ENCODE data around the gene TMEM185A.
A peak's percentile ranks its signal among the peaks of the same experiment; 100 is the strongest.
"Not testable (repeated sequence)": the region's sequence is repeated elsewhere in the genome, so short reads cannot be mapped to it uniquely, and the experiment has no call there.

The TMEM185A gene

DNA sequence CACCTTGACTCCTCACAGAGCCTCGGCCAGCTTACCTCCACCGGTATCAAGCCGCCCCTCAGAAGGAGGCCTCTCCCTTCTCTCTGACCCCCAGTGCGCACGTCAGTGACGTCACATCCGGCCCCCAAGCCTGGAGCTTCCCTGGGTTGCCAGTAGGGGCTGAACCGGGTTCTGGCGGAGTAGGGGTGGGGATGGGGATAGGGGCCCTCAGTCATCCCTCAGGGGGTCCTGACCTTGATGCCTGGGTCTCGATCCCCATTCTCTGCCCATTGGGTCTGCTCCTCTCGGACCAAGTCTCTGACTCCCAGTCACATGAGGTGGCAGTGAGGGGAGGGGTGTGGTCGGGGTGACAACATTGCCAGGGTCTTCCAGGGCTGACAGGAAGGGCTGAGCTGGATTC is 44.2 kb downstream of the TMEM185A start, which contains the start of gene MAGEA9B:
Gene MAGEA9B (minus strand): TSS at position 101 of the 400 bp plus-strand sequence. CDS start 4,280 bp downstream, outside the sequence.
- not testable (repeated sequence) for H3K27ac Mint-ChIP-seq, H3K9me3 Mint-ChIP-seq, H3K4me3 Mint-ChIP-seq, H3K27me3 Mint-ChIP-seq, H3K36me3 Mint-ChIP-seq, H3K4me1 Mint-ChIP-seq

DNA sequence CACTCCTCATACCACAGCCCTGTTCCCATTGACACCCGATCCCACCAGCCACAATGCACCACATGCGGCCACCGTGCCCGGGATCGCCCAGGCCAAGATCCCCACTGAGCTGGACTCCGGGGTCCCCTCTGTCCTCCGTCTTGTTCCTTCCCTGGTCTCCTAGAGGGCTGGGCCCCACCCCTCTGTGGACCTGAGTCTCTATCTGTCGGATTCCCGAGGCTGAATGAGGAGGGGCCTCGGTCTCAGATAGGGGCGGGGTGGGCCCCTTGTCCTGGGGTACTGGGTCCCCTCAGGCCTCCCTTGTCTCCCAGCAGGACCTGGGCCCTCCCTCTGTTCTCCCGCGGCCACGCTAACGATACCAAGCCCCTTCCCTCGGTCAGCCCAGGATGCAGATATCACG is 46.0 kb downstream of the TMEM185A start:
- H3K27me3 Mint-ChIP-seq, H3K36me3 Mint-ChIP-seq, H3K9me3 Mint-ChIP-seq, H3K4me1 Mint-ChIP-seq, H3K27ac Mint-ChIP-seq, H3K4me3 Mint-ChIP-seq: not testable (repeated sequence)

- H3K9me3 Mint-ChIP-seq, H3K27me3 Mint-ChIP-seq, H3K4me3 Mint-ChIP-seq, H3K4me1 Mint-ChIP-seq, H3K27ac Mint-ChIP-seq, H3K36me3 Mint-ChIP-seq: not testable (repeated sequence)
These were observed 58.1 kb downstream of the TMEM185A start for GRCh38 chrX:149573456-149573855.

GRCh38 chrX:149572743-149573142 is 58.8 kb downstream of the TMEM185A start:
- Mint-ChIP-seq H3K27ac (peak overlapping the region; percentile 51), H3K27me3 (no peaks in the 10 kb centered on the region), H3K36me3 (no peaks in the 10 kb centered on the region), H3K9me3 (no peaks in the 10 kb centered on the region), H3K4me3 (no peak overlapping the region), H3K4me1 (no peaks in the 10 kb centered on the region)

- no peak overlapping the region for H3K4me3 Mint-ChIP-seq
- H3K9me3 Mint-ChIP-seq = no peaks in the 10 kb centered on the region
- H3K27me3 Mint-ChIP-seq = no peaks in the 10 kb centered on the region
- no peak overlapping the region for H3K27ac Mint-ChIP-seq
- no peaks in the 10 kb centered on the region for H3K4me1 Mint-ChIP-seq
- H3K36me3 Mint-ChIP-seq = no peaks in the 10 kb centered on the region
These were observed 59.8 kb downstream of the TMEM185A start for GRCh38 chrX:149571770-149572169.

- no peaks in the 10 kb centered on the region for H3K4me1 Mint-ChIP-seq
- H3K27me3 Mint-ChIP-seq = no peaks in the 10 kb centered on the region
- no peak overlapping the region for H3K4me3 Mint-ChIP-seq
- no peak overlapping the region for H3K27ac Mint-ChIP-seq
- no peaks in the 10 kb centered on the region for H3K36me3 Mint-ChIP-seq
- H3K9me3 Mint-ChIP-seq = no peaks in the 10 kb centered on the region
These were observed 60.9 kb downstream of the TMEM185A start for GRCh38 chrX:149570668-149571067.

DNA sequence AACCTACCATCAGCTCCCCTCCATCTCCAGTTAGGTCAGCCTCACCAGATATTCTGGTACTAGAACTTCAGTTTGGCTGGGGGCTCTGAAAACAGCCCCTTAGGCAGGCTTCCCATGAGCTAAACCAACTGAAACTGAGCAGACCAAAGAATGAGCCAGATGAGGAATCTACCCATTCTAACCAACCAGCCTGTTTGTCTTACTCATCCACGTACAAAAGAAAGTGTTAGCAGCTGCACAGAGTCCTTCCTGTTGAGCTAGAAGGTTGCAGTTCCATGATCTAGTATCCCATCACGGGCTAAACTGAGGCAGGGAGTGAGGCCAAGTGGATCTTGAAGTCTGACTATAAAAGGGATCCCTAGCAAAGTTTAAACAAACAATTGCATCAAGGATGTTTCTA is 61.8 kb downstream of the TMEM185A start:
- no peak overlapping the region for H3K4me3 Mint-ChIP-seq
- no peaks in the 10 kb centered on the region for H3K9me3 Mint-ChIP-seq
- H3K27ac Mint-ChIP-seq = no peak overlapping the region
- H3K36me3 Mint-ChIP-seq = no peaks in the 10 kb centered on the region
- no peaks in the 10 kb centered on the region for H3K27me3 Mint-ChIP-seq
- no peaks in the 10 kb centered on the region for H3K4me1 Mint-ChIP-seq

- Mint-ChIP-seq H3K4me1 (no peaks in the 10 kb centered on the region), H3K27me3 (no peaks in the 10 kb centered on the region), H3K36me3 (no peaks in the 10 kb centered on the region), H3K4me3 (no peak overlapping the region), H3K27ac (no peak overlapping the region), H3K9me3 (no peaks in the 10 kb centered on the region)
These were observed 62.8 kb downstream of the TMEM185A start for GRCh38 chrX:149568701-149569296.

DNA sequence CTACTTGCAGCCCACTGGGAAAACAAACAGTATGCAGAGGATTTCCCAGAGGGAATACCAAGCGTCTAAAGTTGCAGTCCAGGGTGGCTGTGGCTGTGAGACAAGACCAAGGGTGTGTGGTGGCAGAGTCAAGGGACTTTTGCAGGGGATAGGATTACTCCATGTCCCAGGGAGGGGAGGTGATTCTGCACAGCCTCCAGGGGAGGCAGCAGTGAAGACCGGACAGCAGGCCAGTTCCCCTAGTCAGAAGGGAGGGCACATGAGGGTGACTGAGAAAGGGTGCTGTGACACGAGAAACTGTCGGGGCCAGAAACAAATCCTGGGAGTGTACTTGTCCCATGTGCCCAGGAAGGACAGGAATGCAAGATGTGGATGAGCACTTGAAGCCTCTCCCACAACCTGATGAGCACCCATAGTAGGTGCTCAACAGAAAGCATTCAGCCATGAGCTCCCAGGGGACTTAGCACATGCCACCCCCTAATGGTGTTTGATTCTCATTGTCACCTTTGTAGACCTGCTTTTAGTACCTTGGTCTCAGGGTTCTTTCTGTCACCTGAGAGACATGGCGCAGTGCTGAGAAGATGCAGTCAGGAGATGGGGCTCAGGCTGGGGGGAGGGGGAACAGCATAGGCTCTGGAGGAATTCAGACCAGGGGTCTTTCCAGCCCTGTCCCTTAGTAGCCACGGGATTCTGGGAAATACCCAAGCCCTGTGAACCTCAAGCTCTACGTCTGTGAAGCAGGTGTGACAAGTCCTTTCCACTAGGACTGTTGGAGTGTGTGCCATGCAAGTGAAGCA is 63.8 kb downstream of the TMEM185A start:
- H3K27ac Mint-ChIP-seq = no peak overlapping the region
- H3K36me3 Mint-ChIP-seq = no peaks in the 10 kb centered on the region
- H3K4me3 Mint-ChIP-seq = no peak overlapping the region
- no peaks in the 10 kb centered on the region for H3K27me3 Mint-ChIP-seq
- H3K4me1 Mint-ChIP-seq = no peaks in the 10 kb centered on the region
- H3K9me3 Mint-ChIP-seq = no peaks in the 10 kb centered on the region

GRCh38 chrX:149563359-149563758 is 68.2 kb downstream of the TMEM185A start:
- Mint-ChIP-seq H3K4me3 (no peak overlapping the region), H3K27ac (no peak overlapping the region), H3K27me3 (no peaks in the 10 kb centered on the region), H3K9me3 (no peaks in the 10 kb centered on the region), H3K36me3 (no peaks in the 10 kb centered on the region), H3K4me1 (no peaks in the 10 kb centered on the region)

- not testable (repeated sequence) for H3K9me3 Mint-ChIP-seq, H3K4me3 Mint-ChIP-seq, H3K36me3 Mint-ChIP-seq, H3K4me1 Mint-ChIP-seq, H3K27me3 Mint-ChIP-seq, H3K27ac Mint-ChIP-seq
These were observed 76.3 kb downstream of the TMEM185A start for GRCh38 chrX:149555251-149555650.

DNA sequence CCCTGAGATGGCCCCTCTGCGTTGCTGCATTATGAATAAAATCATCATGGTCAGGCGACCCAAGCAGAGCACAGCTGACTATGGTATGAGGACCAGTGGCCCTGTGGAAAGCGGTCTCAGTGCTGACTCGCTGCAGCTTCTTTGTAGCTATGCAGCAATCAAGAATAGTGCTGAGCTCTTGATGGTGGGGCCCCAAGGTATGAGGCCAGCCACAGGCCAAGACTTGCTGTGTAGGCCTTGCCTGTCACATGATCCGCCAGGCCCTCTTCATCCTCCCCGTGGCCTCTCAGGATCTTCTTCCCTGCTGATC is 79.7 kb downstream of the TMEM185A start:
- not testable (repeated sequence) for H3K9me3 Mint-ChIP-seq, H3K4me1 Mint-ChIP-seq, H3K27me3 Mint-ChIP-seq, H3K4me3 Mint-ChIP-seq, H3K27ac Mint-ChIP-seq, H3K36me3 Mint-ChIP-seq

- H3K27me3 Mint-ChIP-seq, H3K9me3 Mint-ChIP-seq, H3K36me3 Mint-ChIP-seq, H3K4me1 Mint-ChIP-seq, H3K4me3 Mint-ChIP-seq, H3K27ac Mint-ChIP-seq: not testable (repeated sequence)
These were observed 80.2 kb downstream of the TMEM185A start for GRCh38 chrX:149551245-149551938.

DNA sequence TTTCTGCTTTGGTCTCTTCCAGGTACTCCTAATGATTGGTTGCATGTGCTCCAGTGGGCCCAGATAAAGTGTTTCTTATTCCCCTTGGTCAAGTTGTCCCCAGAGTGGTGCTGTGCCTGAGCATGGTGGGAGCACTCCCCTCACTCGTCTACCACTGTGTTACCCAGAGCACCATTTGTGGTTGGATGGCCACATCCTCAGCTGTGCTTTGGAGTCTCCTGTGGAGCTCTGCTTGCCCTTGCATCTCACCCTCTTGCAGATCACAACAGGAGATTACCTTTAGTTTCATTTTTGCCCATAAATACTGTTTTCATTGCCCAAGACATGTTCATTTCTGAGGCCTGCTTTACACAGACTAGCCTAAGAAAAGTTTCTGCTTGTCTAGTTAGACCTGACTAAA is 81.1 kb downstream of the TMEM185A start:
- not testable (repeated sequence) for H3K36me3 Mint-ChIP-seq, H3K27me3 Mint-ChIP-seq, H3K4me1 Mint-ChIP-seq, H3K9me3 Mint-ChIP-seq, H3K27ac Mint-ChIP-seq, H3K4me3 Mint-ChIP-seq

DNA sequence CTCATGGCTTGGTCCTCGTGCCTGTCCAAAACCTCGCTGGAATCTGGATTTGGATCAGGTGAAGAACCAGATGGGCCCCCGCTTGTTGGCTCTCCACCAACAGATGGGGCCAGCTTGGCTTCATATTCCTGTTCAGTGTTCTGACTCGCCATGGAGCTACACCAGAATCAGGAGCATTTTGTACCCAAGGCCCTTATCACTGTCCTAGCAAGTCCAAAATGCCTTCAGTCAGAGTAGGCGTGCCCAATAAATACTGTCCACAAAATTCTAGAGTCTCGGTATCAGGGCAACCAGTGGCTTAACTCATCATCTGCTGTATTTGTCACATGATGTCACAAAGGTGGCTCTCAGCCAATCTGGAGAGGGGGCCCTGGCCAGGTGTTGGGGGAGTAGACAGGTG is 81.9 kb downstream of the TMEM185A start, which contains the start of gene HSFX3:
Gene HSFX3 (minus strand): TSS at position 224 of the 400 bp plus-strand sequence. CDS start 72 bp downstream, at position 152.
- H3K27ac Mint-ChIP-seq, H3K4me3 Mint-ChIP-seq, H3K9me3 Mint-ChIP-seq, H3K27me3 Mint-ChIP-seq, H3K4me1 Mint-ChIP-seq, H3K36me3 Mint-ChIP-seq: not testable (repeated sequence)

- H3K9me3 Mint-ChIP-seq, H3K4me3 Mint-ChIP-seq, H3K27ac Mint-ChIP-seq, H3K27me3 Mint-ChIP-seq, H3K4me1 Mint-ChIP-seq, H3K36me3 Mint-ChIP-seq: not testable (repeated sequence)
These were observed 83.8 kb downstream of the TMEM185A start for GRCh38 chrX:149547782-149548181.

Data from activated naive CD4-positive, alpha-beta T cell treated with anti-CD3 and anti-CD28 coated beads, Interleukin-2, amount 50 U/mL, for 24 hours (primary cell).